22Rv1 (cell line): ENCODE results near the gene GNG7.
"Not testable (repeated sequence)": the region's sequence is repeated elsewhere in the genome, so short reads cannot be mapped to it uniquely, and the experiment has no call there.

Source experiments
- H3K27ac ChIP-seq: fragments of 450-650 bp; 2 replicates; pipeline ENCODE4 v1.5.1; 2017
- CTCF ChIP-seq: fragments of 450-650 bp; IDR thresholded peaks from 2 replicates; pipeline ENCODE4 v1.5.1; 2017; ENCODE audit warnings: mild to moderate bottlenecking
- ZFX ChIP-seq: fragments of 450-650 bp; IDR thresholded peaks from 2 replicates; pipeline ENCODE4 v1.6.1; 2017; ENCODE audit warnings: antibody characterized with exemption, borderline replicate concordance

Gene GNG7

GRCh38 chr19:2574478-2574931, 128.0 kb downstream of the GNG7 start:
- TF ChIP-seq ZFX (no peak), CTCF (no peak)
- H3K27ac ChIP-seq, result no peak overlapping the region

GRCh38 chr19:2573916-2574315, 128.6 kb downstream of the GNG7 start:
- no peak overlapping the region for H3K27ac ChIP-seq

GRCh38 chr19:2572152-2572551, 130.3 kb downstream of the GNG7 start:
- H3K27ac ChIP-seq, result not testable (repeated sequence)

More at GRCh38 chr19:2573916-2574315, 128.6 kb downstream of the GNG7 start:
- TF ChIP-seq CTCF, result no peak
- no peak for TF ChIP-seq ZFX

GRCh38 chr19:2569596-2570465, 132.7 kb downstream of the GNG7 start:
- TF ChIP-seq ZFX (no peak), CTCF (no peak)
- H3K27ac ChIP-seq, result no peak overlapping the region

GRCh38 chr19:2567996-2568395, 134.5 kb downstream of the GNG7 start:
- no peak overlapping the region for H3K27ac ChIP-seq
- TF ChIP-seq ZFX (no peak), CTCF (no peak)

GRCh38 chr19:2567580-2567979, 134.9 kb downstream of the GNG7 start:
- no peak overlapping the region for H3K27ac ChIP-seq
- TF ChIP-seq CTCF, result no peak

GRCh38 chr19:2563546-2563945, 138.9 kb downstream of the GNG7 start:
- not testable (repeated sequence) for H3K27ac ChIP-seq

- TF ChIP-seq CTCF (no peak), ZFX (no peak)
- no peak overlapping the region for H3K27ac ChIP-seq
Observed at GRCh38 chr19:2561895-2562294, 140.6 kb downstream of the GNG7 start.
